Psoas muscle (tissue), 8 donors: Measurements from ENCODE around the gene LMLN. TPM values are rescaled to one million over a fixed set of nuclear protein-coding genes. Genes with fewer than 3 reads are reported as not detected.
"Not testable (repeated sequence)": the region's sequence is repeated elsewhere in the genome, so short reads cannot be mapped to it uniquely, and the experiment has no call there.

ENCODE experiments used
- ATAC-seq, 4 donors: fragments of 200-7000 bp; cut with Tn5 transposase; one replicate each; pipeline ENCODE4 v1.9.1; 2020; ENCODE audit warnings: moderate library complexity in 3 of 4, mild to moderate bottlenecking in 2 of 4
- DNase-seq, 2 donors: peaks; one replicate each; pipeline ENCODE4 v3.0.0-alpha.2; 2020
- H3K27ac ChIP-seq: fragments of 200-600 bp; one replicate; pipeline ENCODE4 v1.8.0; 2022
- H3K27me3 ChIP-seq, 3 donors: fragments of 200-600 bp in 1 of 3; one replicate each; pipeline versions ENCODE4 v1.6.1 to v1.8.0; 2013 to 2022; ENCODE audit warnings: low read length in 2 of 3, mild to moderate bottlenecking in 2 of 3, moderate library complexity in 1 of 3; ENCODE audit not compliant: insufficient read depth in 3 of 3
- H3K36me3 ChIP-seq, 2 donors: fragments of 200-600 bp in 1 of 2; one replicate each; pipeline versions ENCODE4 v1.6.1 to v1.8.0; 2013 to 2022; ENCODE audit warnings: low read depth in 1 of 2, mild to moderate bottlenecking in 1 of 2, moderate library complexity in 1 of 2; ENCODE audit not compliant: insufficient read depth in 1 of 2
- H3K4me1 ChIP-seq: fragments of 200-600 bp; one replicate; pipeline ENCODE4 v1.8.0; 2022
- H3K4me3 ChIP-seq: fragments of 200-600 bp; one replicate; pipeline ENCODE4 v1.8.0; 2022; ENCODE audit warnings: mild to moderate bottlenecking
- H3K9me3 ChIP-seq: fragments of 200-600 bp; one replicate; pipeline ENCODE4 v1.8.0; 2022
- WGBS, 3 donors: extraction: QIAGEN DNeasy Blood & Tissue Kit; methylation state at CpG; one replicate each; pipeline versions ENCODE4 v1.1.6 to v1.1.7; 2013; 5-methylcytosine and 5-hydroxymethylcytosine counted together
- intact Hi-C, 2 donors: fragments of 100-400 bp; cut with DNase I; formaldehyde crosslinking; loops; one replicate each; pipeline versions ENCODE4 v1.11.0 to v1.14.2; 2022
- polyA plus RNA-seq, 3 donors: library from polyadenylated mRNA; stranded (reverse); fragments of 200-250 nt; gene quantifications; one replicate each; pipeline ENCODE4 v1.2.3, GENCODE V29; 2013
- total RNA-seq, 4 donors: library from RNA; stranded (reverse); fragmentation: NEBNext Ultra II Directional in 2 of 4; extraction: Animal tissue kit (Norgen Biotek cat#: 25700) in 2 of 4; gene quantifications; one replicate each; pipeline versions ENCODE4 v1.2.1 to v1.2.4, GENCODE V29; 2021 to 2023
- TF ChIP-seq, protein P1 (sequence below): fragments of 200-600 bp; IDR thresholded peaks from one replicate; pipeline ENCODE4 v1.8.0; 2022; ENCODE audit warnings: antibody characterized with exemption
- donor health status: healthy with polysubstance abuse.
- donor health status: DM: no; HTN: no; CAD: no; lungs with moderate emphysema.
- donor health status: Bipolar disorder and iron deficiency.
- donor health status: healthy.
- donor health status: DM: yes; HTN: yes; CAD: no.
- donor health status: DM: no; HTN: no; CAD: no.
- donor health status: DM: no; HTN: no; CAD: no.
- donor health status: DM: yes; HTN: yes; CAD: no.

The LMLN gene
- total and polyA plus RNA-seq, 7 donors, result 1.5 to 8.3 (median 5.0) TPM

DNA sequence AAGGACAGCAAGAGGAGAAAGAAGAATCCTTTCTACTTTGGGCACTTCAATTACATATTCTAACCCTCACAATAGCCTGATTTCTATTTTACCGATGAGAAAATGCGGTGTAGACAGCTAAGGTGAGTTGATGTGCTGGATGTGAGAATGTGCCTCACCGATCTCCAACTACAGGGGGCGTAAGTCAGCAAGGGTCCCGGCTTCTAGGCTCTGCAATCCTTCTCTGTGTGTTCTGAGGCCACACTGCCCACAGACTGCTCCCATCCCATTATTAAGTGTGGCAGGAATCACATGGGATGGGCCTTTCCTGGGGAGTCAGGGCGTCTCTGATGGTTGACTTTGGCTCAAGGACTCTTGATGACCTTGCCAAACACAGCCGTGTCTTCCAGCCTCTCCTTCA lies 33.6 kb upstream of the LMLN start:
- no peaks in the 10 kb centered on the region for H3K4me1 ChIP-seq
- peaks cover 0 to 8% of the 10 kb centered on the region in 2 donors for H3K36me3 ChIP-seq
- 62 to 71% (median 70%) methylated on average over 7 of the region's 7 CpGs for WGBS, 3 donors
- H3K9me3 ChIP-seq, result no peaks in the 10 kb centered on the region
- no peak overlapping the region for H3K27ac ChIP-seq
- no peaks in the 10 kb centered on the region for H3K27me3 ChIP-seq
- ATAC-seq (no peak), DNase-seq (no peak)
- TF ChIP-seq, protein P1, sequence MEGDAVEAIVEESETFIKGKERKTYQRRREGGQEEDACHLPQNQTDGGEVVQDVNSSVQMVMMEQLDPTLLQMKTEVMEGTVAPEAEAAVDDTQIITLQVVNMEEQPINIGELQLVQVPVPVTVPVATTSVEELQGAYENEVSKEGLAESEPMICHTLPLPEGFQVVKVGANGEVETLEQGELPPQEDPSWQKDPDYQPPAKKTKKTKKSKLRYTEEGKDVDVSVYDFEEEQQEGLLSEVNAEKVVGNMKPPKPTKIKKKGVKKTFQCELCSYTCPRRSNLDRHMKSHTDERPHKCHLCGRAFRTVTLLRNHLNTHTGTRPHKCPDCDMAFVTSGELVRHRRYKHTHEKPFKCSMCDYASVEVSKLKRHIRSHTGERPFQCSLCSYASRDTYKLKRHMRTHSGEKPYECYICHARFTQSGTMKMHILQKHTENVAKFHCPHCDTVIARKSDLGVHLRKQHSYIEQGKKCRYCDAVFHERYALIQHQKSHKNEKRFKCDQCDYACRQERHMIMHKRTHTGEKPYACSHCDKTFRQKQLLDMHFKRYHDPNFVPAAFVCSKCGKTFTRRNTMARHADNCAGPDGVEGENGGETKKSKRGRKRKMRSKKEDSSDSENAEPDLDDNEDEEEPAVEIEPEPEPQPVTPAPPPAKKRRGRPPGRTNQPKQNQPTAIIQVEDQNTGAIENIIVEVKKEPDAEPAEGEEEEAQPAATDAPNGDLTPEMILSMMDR, result no peak
- intact Hi-C loops, result no loop called here
- no peak overlapping the region for H3K4me3 ChIP-seq

DNA sequence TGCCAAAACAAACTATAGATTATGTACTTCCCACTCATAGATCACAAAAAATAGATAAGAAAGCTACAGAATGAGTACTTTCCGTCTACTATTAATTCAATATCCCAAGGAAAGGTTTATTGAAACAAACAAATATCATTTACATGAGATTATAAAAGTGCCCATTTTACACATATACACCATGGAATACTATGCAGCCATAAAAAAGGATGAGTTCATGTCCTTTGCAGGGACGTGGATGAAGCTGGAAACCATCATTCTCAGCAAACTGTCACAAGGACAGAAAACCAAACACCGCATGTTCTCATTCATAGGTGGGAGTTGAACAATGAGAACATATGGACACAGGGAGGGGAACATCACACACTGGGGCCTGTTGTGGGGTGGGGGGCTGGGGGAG lies 32.4 kb upstream of the LMLN start:
- intact Hi-C loops, H3K36me3 ChIP-seq, H3K4me3 ChIP-seq, H3K27me3 ChIP-seq, H3K4me1 ChIP-seq, DNase-seq, H3K27ac ChIP-seq, H3K9me3 ChIP-seq, ATAC-seq: not testable (repeated sequence)
- 89 to 95% (median 89%) methylated on average over 3 of the region's 3 CpGs for WGBS, 3 donors

DNA sequence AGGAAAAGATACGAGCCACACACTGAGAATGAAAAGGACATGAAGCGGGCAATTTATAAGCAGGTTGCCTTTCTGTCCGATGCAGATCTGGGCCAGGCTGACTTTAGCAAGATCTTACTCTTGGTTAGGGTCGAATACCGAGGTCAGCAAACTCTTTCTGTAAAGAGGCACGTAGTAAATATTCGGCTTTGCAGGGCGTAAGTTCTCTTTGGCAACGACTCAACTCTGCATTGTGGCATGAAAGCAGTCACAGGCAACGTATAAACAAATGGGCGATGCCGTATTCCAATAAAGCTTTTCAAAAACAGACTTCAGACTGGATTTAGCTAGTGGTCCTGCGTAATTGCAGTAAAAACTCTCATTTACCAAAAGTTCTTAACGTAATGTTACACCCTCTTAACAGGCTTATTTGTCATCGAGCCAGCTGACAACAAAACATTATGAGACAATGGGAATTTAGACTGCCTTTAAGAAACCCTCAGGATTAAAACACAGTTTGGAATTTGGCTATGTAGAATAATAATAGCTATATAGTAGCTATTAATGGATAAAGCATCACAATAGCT lies 23.1 kb upstream of the LMLN start:
- WGBS, 3 donors, result 87 to 90% (median 88%) methylated on average over 15 of the region's 15 CpGs
- no peaks in the 10 kb centered on the region for H3K36me3 ChIP-seq
- no peaks in the 10 kb centered on the region for H3K27me3 ChIP-seq
- ATAC-seq, result no peak
- no peaks in the 10 kb centered on the region for H3K4me1 ChIP-seq
- no peaks in the 10 kb centered on the region for H3K9me3 ChIP-seq
- intact Hi-C loops, result no loop called here
- no peak overlapping the region for H3K4me3 ChIP-seq
- H3K27ac ChIP-seq, result no peak overlapping the region
- no peak for DNase-seq
- TF ChIP-seq, protein P1, result no peak

DNA sequence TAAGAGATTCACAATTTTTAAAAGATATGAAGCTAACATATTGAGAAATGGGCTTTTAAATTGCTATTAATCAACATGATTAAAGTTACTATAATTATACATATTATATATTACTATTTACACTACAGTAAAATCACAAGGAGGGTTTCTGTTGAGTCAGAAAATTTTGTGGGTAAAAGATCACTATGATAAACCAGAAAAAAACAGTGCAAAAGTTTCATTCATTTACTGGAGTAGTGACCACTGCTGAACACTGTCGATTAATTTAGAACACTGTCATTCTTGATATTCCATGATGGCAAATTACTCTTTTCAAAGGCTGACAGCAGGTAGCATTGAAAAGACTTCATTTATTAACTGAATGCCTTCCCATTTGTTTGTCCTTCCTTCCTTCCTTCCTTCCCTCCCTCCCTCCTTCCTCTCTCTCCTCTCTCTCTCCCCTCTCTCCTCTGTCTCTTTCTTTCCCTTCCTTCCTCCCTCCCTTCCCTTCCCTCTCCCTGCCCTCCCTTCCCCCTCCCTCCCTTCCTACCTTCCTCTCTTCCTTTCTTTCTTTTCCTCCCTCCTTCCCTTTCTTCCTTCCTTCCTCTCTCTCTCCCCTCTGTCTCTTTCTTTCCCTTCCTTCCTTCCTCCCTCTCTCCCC lies 19.2 kb upstream of the LMLN start:
- WGBS, 3 donors, result 93 to 97% (median 94%) methylated on average over 1 of the region's 1 CpG
- H3K36me3 ChIP-seq, result no peaks in the 10 kb centered on the region
- no peak overlapping the region for H3K4me3 ChIP-seq
- ATAC-seq, result no peak
- TF ChIP-seq, protein P1, result no peak
- no peak overlapping the region for H3K27ac ChIP-seq
- H3K27me3 ChIP-seq, result no peaks in the 10 kb centered on the region
- intact Hi-C loops, result loop anchor here in 1 of 2 donors (5.0 kb wide), 1 partner anchor 34 kb away; no protein-coding TSS in a partner anchor
- DNase-seq, result no peak
- no peaks in the 10 kb centered on the region for H3K4me1 ChIP-seq
- H3K9me3 ChIP-seq, result no peaks in the 10 kb centered on the region

DNA sequence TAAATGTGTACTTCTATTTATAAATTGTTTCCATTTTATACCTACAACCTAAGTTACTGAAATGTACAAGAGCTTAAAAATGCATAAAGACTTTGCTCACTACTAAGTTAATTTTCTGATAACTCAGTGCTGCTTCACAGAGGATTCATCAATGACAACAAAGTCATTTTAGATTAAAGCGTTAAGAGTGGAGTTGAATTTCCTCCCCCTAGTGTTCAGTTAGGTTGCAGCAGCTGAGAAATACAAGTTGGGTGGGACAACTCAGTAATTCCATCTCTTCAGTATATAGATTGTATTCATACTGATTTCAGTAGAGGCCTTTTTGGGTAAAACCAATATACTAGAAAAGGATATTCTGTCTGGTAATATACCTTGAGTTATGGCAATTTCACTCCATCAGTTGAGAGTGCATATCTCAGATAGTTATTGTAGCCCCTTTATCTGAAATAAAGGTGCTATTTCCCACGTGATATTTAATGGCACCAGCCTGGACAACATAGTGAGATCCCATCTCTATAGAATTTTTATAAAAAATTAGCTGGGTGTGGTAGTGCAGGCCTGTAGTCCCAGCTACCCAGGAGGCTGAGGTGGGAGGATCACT lies 17.0 kb upstream of the LMLN start:
- ATAC-seq (peak in 3 of 4 donors; percentile 60 to 69 (median 62)), DNase-seq (no peak)
- no peak overlapping the region for H3K4me3 ChIP-seq
- H3K27me3 ChIP-seq, result no peaks in the 10 kb centered on the region
- no peaks in the 10 kb centered on the region for H3K4me1 ChIP-seq
- no peak overlapping the region for H3K27ac ChIP-seq
- intact Hi-C loops, result loop anchor here (1.0 to 5.0 kb wide), 2 partner anchors 36 to 37 kb away; no protein-coding TSS in a partner anchor
- WGBS, 3 donors, result 44 to 47% (median 45%) methylated on average over 2 of the region's 2 CpGs
- no peaks in the 10 kb centered on the region for H3K36me3 ChIP-seq
- no peaks in the 10 kb centered on the region for H3K9me3 ChIP-seq
- TF ChIP-seq, protein P1, result peak; percentile 69
